Panc1 (cell line): Measurements from ENCODE around the gene OR52E4. TPM values are rescaled to one million over a fixed set of nuclear protein-coding genes. Genes with fewer than 3 reads are reported as not detected.

ENCODE experiments used
- ATAC-seq: fragments of 200-7000 bp; cut with Tn5 transposase; 2 replicates; pipeline ENCODE4 v1.9.1; 2020; ENCODE audit warnings: mild to moderate bottlenecking, moderate library complexity
- BruUV-seq: library from RNA; stranded (reverse); fragments of 400-500 nt; replicated peaks from 2 replicates; lab custom pipeline; 2021; lab: Mats Ljungman, UMichigan
- CTCF ChIA-PET: fragments of 300-600 bp; sonication (Branson Sonifier 250); formaldehyde crosslinking; loops from one replicate; lab custom pipeline; 2022; ENCODE audit warnings: antibody characterized with exemption; lab: Charles Lee
- POLR2A ChIA-PET: fragments of 300-600 bp; sonication (Branson Sonifier 250); formaldehyde crosslinking; loops from one replicate; lab custom pipeline; 2022; ENCODE audit warnings: antibody characterized with exemption; lab: Charles Lee
- DNase-seq: peaks from one replicate; pipeline ENCODE4 v3.0.0-alpha.2; 2010; ENCODE audit warnings: low read depth, low spot score
- H3K27ac ChIP-seq: 2 replicates; pipeline ENCODE4 v1.5.1; 2011; ENCODE audit warnings: mild to moderate bottlenecking, low read length, inconsistent platforms
- H3K27me3 ChIP-seq: fragments of 200-500 bp; sonication (Bioruptor generic); 2 replicates; pipeline ENCODE4 v1.6.0; 2014; ENCODE audit warnings: low read length, inconsistent platforms; ENCODE audit not compliant: control insufficient read depth, insufficient read depth
- H3K36me3 ChIP-seq: fragments of 200-500 bp; sonication (Bioruptor generic); 2 replicates; pipeline ENCODE4 v1.5.1; 2014; ENCODE audit warnings: inconsistent platforms, mild to moderate bottlenecking, low read length, moderate library complexity; ENCODE audit not compliant: control insufficient read depth, insufficient read depth
- H3K4me1 ChIP-seq: 2 replicates; pipeline ENCODE4 v1.5.1; 2011; ENCODE audit warnings: inconsistent platforms, mild to moderate bottlenecking, low read length, moderate library complexity; ENCODE audit not compliant: control insufficient read depth, insufficient read depth
- H3K4me3 ChIP-seq, 2 experiments: 2 replicates each; pipeline ENCODE4 v1.5.1; 2011 to 2012; ENCODE audit warnings: low read depth in 2 of 2, low read length in 2 of 2, mild to moderate bottlenecking in 2 of 2, inconsistent platforms in 1 of 2, moderate library complexity in 1 of 2
- H3K9me3 ChIP-seq: fragments of 200-500 bp; sonication (Bioruptor generic); 2 replicates; pipeline ENCODE4 v1.5.1; 2014; ENCODE audit warnings: low read depth, mild to moderate bottlenecking, inconsistent platforms, low read length, moderate library complexity; ENCODE audit not compliant: control insufficient read depth, insufficient read depth
- POLR2AphosphoS5 ChIP-seq: IDR thresholded peaks from 2 replicates; pipeline ENCODE4 v1.6.1; 2012; ENCODE audit warnings: mild to moderate bottlenecking, low read depth, low read length, moderate library complexity
- SIN3A ChIP-seq: IDR thresholded peaks from 2 replicates; pipeline ENCODE4 v1.6.1; 2012; ENCODE audit warnings: low read depth, mild to moderate bottlenecking, low read length, moderate library complexity, borderline replicate concordance; ENCODE audit not compliant: insufficient read depth
- TCF7L2 ChIP-seq: IDR thresholded peaks from 2 replicates; pipeline ENCODE4 v1.6.1; 2011; ENCODE audit warnings: mild to moderate bottlenecking, low read depth, low read length, inconsistent platforms
- in situ Hi-C: cut with HindIII; loops from 2 replicates; pipeline ENCODE4 v1.10.0; 2016; ENCODE audit warnings: low sequenced_read_pairs, low pct_unique_long_range_greater_than_20kb
- intact Hi-C: fragments of 100-400 bp; cut with micrococcal nuclease; formaldehyde crosslinking; loops from one replicate; pipeline ENCODE4 v1.10.0; 2022; ENCODE audit not compliant: unreplicated experiment
- total RNA-seq: library from RNA; stranded (reverse); gene quantifications from one replicate; pipeline ENCODE4 v1.2.1, GENCODE V29; 2021; ENCODE audit not compliant: unreplicated experiment
- TF ChIP-seq, protein P1 (sequence below): fragments of 450-650 bp; IDR thresholded peaks from 2 replicates; pipeline ENCODE4 v1.5.1; 2017; ENCODE audit warnings: mild to moderate bottlenecking
- TF ChIP-seq, protein P2 (sequence below), 2 experiments: IDR thresholded peaks; 2 replicates each; pipeline ENCODE4 v1.6.1; 2011 to 2012; ENCODE audit warnings: low read depth in 2 of 2, control low read depth in 1 of 2, low read length in 1 of 2, mild to moderate bottlenecking in 1 of 2, moderate library complexity in 1 of 2; ENCODE audit not compliant: insufficient read depth in 1 of 2

OR52E4 gene
- total RNA-seq, 1 experiment from 2014 or later: not detected

DNA sequence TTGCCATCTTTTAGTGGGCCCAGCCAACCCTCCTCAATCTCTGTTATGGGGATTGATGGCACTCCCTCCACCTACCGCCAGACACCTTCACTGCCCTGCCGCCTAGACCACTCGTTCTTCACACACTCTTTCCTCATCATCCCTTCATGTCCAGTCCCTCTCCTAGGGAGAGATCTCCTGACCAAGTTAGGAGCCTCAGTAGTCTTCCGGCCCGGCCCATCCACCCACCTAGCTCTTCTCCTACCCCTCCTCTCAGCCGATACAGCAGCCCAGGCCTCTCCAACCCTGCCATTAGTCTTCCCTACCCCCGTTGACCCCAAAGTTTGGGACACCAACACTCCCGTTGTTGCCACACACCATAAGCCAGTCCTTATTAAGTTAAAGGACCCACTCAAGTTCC lies 50.6 kb downstream of the OR52E4 start:
- in situ Hi-C loops: no loop called here
- no peak for ATAC-seq

DNA sequence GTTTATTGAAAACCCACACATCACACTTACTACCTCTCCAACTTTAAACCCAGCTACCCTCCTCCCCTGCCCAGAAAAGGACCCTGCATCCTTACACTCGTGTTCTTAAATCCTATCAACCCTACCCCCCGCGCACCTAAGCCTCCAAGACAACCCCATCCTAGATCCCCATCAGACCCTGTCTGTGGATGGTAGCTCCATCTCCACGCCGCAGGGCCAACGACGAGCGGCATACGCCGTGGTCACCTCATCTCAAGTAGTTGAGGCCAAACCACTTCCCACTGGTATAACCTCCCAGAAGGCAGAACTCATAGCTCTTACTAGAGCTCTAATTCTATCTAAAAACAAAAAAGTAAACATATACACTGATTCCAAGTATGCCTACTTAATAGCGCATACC lies 52.2 kb downstream of the OR52E4 start:
- Histone ChIP-seq H3K4me3 (no peak overlapping the region), H3K9me3 (peaks cover 3% of the 10 kb centered on the region; the same call in 1 of the 2 replicates), H3K27ac (no peak overlapping the region), H3K4me1 (no peaks in the 10 kb centered on the region), H3K36me3 (no peaks in the 10 kb centered on the region), H3K27me3 (no peaks in the 10 kb centered on the region)
- DNase-seq (no peak), ATAC-seq (no peak)
- in situ Hi-C loops (no loop called here), intact Hi-C loops (no loop called here)
- TF ChIP-seq TCF7L2 (no peak), POLR2AphosphoS5 (no peak), SIN3A (no peak)
- TF ChIP-seq, protein P1, sequence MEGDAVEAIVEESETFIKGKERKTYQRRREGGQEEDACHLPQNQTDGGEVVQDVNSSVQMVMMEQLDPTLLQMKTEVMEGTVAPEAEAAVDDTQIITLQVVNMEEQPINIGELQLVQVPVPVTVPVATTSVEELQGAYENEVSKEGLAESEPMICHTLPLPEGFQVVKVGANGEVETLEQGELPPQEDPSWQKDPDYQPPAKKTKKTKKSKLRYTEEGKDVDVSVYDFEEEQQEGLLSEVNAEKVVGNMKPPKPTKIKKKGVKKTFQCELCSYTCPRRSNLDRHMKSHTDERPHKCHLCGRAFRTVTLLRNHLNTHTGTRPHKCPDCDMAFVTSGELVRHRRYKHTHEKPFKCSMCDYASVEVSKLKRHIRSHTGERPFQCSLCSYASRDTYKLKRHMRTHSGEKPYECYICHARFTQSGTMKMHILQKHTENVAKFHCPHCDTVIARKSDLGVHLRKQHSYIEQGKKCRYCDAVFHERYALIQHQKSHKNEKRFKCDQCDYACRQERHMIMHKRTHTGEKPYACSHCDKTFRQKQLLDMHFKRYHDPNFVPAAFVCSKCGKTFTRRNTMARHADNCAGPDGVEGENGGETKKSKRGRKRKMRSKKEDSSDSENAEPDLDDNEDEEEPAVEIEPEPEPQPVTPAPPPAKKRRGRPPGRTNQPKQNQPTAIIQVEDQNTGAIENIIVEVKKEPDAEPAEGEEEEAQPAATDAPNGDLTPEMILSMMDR: no peak
- TF ChIP-seq, protein P2, sequence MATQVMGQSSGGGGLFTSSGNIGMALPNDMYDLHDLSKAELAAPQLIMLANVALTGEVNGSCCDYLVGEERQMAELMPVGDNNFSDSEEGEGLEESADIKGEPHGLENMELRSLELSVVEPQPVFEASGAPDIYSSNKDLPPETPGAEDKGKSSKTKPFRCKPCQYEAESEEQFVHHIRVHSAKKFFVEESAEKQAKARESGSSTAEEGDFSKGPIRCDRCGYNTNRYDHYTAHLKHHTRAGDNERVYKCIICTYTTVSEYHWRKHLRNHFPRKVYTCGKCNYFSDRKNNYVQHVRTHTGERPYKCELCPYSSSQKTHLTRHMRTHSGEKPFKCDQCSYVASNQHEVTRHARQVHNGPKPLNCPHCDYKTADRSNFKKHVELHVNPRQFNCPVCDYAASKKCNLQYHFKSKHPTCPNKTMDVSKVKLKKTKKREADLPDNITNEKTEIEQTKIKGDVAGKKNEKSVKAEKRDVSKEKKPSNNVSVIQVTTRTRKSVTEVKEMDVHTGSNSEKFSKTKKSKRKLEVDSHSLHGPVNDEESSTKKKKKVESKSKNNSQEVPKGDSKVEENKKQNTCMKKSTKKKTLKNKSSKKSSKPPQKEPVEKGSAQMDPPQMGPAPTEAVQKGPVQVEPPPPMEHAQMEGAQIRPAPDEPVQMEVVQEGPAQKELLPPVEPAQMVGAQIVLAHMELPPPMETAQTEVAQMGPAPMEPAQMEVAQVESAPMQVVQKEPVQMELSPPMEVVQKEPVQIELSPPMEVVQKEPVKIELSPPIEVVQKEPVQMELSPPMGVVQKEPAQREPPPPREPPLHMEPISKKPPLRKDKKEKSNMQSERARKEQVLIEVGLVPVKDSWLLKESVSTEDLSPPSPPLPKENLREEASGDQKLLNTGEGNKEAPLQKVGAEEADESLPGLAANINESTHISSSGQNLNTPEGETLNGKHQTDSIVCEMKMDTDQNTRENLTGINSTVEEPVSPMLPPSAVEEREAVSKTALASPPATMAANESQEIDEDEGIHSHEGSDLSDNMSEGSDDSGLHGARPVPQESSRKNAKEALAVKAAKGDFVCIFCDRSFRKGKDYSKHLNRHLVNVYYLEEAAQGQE (IDR thresholded peaks at IDR 0.05; ENCODE audit: insufficient read depth in 1 of 2, low read depth in 2 of 2, low read length in 1 of 2): no peak
- POLR2A ChIA-PET: no interaction called here
- BruUV-seq: no TSS peak
- CTCF ChIA-PET: no interaction called here

More for the DNA sequence above, 50.6 kb downstream of the OR52E4 start:
- Histone ChIP-seq H3K27me3 (no peaks in the 10 kb centered on the region), H3K4me1 (no peaks in the 10 kb centered on the region), H3K27ac (no peak overlapping the region), H3K36me3 (no peaks in the 10 kb centered on the region), H3K4me3 (no peak overlapping the region), H3K9me3 (no peaks in the 10 kb centered on the region)
- POLR2A ChIA-PET: no interaction called here
- CTCF ChIA-PET: no interaction called here
- DNase-seq: no peak
- intact Hi-C loops: no loop called here
- TF ChIP-seq SIN3A (no peak), TCF7L2 (no peak), POLR2AphosphoS5 (no peak)
- TF ChIP-seq, protein P2 (IDR thresholded peaks at IDR 0.05; ENCODE audit: insufficient read depth in 1 of 2, low read depth in 2 of 2, low read length in 1 of 2): no peak
- TF ChIP-seq, protein P1: no peak
- no TSS peak for BruUV-seq
